GM12878 (cell line): Measurements from ENCODE around the gene RNF113B. TPM values are rescaled to one million over a fixed set of nuclear protein-coding genes. Genes with fewer than 3 reads are reported as not detected.

Source experiments
- ATF7 ChIP-seq: fragments of 450-650 bp; IDR thresholded peaks from 2 replicates; pipeline ENCODE4 v1.6.1; 2016; ENCODE audit warnings: low read depth, mild to moderate bottlenecking
- CBX5 ChIP-seq: sonication (generic); IDR thresholded peaks from 2 replicates; pipeline ENCODE4 v1.6.1; 2016; ENCODE audit warnings: low read depth, moderate library complexity, mild to moderate bottlenecking, inconsistent platforms
- FOXM1 ChIP-seq: IDR thresholded peaks from 2 replicates; pipeline ENCODE4 v1.6.1; 2012; ENCODE audit warnings: low read depth, mild to moderate bottlenecking, inconsistent platforms, low read length, moderate library complexity
- HDAC2 ChIP-seq: fragments of 200-600 bp; sonication (generic); IDR thresholded peaks from 2 replicates; pipeline ENCODE4 v1.6.1; 2017
- MXI1 ChIP-seq: fragments of 150-350 bp; IDR thresholded peaks from 2 replicates; pipeline ENCODE4 v1.6.1; 2011; ENCODE audit warnings: low read depth, mild to moderate bottlenecking, inconsistent platforms, low read length, improper control_type of control experiment
- REST ChIP-seq: IDR thresholded peaks from 2 replicates; pipeline ENCODE4 v1.6.1; 2012; ENCODE audit warnings: mild to moderate bottlenecking, low read depth, low read length
- RFX5 ChIP-seq: IDR thresholded peaks from 2 replicates; pipeline ENCODE4 v1.6.1; 2011; ENCODE audit warnings: low read depth, low read length, improper control_type of control experiment
- RUNX3 ChIP-seq: IDR thresholded peaks from 2 replicates; pipeline ENCODE4 v1.6.1; 2012; ENCODE audit warnings: low read length, inconsistent platforms
- SPI1 ChIP-seq: IDR thresholded peaks from 2 replicates; pipeline ENCODE4 v1.6.1; 2011; ENCODE audit warnings: low read depth, mild to moderate bottlenecking, low read length, moderate library complexity, borderline replicate concordance; ENCODE audit not compliant: insufficient read depth
- SREBF1 ChIP-seq: IDR thresholded peaks from 2 replicates; pipeline ENCODE4 v1.6.1; 2012; ENCODE audit warnings: mild to moderate bottlenecking, low read length
- ZBTB40 ChIP-seq: fragments of 450-650 bp; IDR thresholded peaks from 2 replicates; pipeline ENCODE4 v1.6.1; 2016; ENCODE audit warnings: mild to moderate bottlenecking, moderate library complexity, borderline replicate concordance
- ZNF217 ChIP-seq: fragments of 450-650 bp; IDR thresholded peaks from 2 replicates; pipeline ENCODE4 v1.6.1; 2017; ENCODE audit warnings: antibody characterized with exemption, mild to moderate bottlenecking
- polyA plus RNA-seq, 11 experiments: library from polyadenylated mRNA; depleted of rRNA in 4 of 11; unstranded in 6 of 11; stranded (reverse) in 5 of 11; fragments of >200 nt; fragmentation: Nextera tagmentation in 4 of 11; fragmentation: Illumina TruSeq in 1 of 11; extraction: Ambion mirVana in 4 of 11; extraction: Trizol in 1 of 11; gene quantifications; 1 replicate in 1 of 11; 2 replicates in 10 of 11; pipeline versions ENCODE4 v1.2.1 to v1.2.3, GENCODE V29; 2011 to 2016; ENCODE audit warnings: inconsistent platforms in 2 of 11, missing spikeins in 2 of 11, low read depth in 1 of 11
- total RNA-seq, 4 experiments: library from RNA; depleted of rRNA in 3 of 4; stranded (reverse); fragments of >200 nt in 3 of 4; fragmentation: Illumina TruSeq in 1 of 4; extraction: Trizol in 1 of 4; gene quantifications; 2 replicates each; pipeline versions ENCODE4 v1.2.1 to v1.2.3, GENCODE V29; 2013 to 2021

The RNF113B gene
- total and polyA plus RNA-seq, 10 of the 15 experiments (the other 5 are each of a cell fraction or from before 2014, with no cell fraction given) = not detected

GRCh38 chr13:98203646-98204326, 26.7 kb upstream of the RNF113B start (continued):
- TF ChIP-seq SPI1 = no peak
- no peak for TF ChIP-seq MXI1
- TF ChIP-seq FOXM1 = no peak
- TF ChIP-seq REST = no peak
- TF ChIP-seq ZNF217 = no peak
- no peak for TF ChIP-seq HDAC2
- TF ChIP-seq ZBTB40 = no peak
- no peak for TF ChIP-seq RFX5
- TF ChIP-seq RUNX3 = no peak
- TF ChIP-seq SREBF1 = no peak
- TF ChIP-seq CBX5 = no peak
- TF ChIP-seq ATF7 = no peak
